ENCODE measurements around the gene ZBTB7C.

Gene ZBTB7C

DNA sequence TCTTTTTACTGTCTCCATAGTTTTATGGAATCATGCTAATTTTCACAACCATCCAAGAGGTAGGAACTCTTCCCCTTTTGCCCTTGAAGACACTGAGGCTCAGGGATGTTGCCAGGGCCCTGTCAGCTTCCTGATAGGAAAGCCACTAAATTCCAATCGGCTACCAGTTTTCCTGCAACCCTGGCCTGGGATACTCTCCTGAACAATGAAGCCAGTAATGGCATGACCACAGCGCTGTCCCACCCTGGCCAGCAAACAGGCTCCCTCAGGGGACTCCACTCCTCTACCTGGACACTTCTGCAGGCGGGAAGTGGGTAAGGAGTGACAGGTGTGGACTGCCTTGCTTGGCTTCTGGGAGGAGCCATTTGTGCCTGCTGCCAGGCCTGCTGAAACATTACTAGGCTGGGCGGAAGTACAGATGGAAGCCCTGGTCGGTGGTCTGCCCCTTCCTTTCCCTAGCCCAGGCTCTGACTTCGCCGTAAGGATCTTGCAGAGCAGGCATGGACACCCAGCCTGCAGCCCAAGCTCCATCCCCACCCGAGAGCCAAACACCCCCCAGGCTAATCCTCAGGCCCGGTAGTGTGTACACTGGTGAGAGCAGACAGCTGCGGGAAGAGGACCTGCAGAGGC is 400.0 kb downstream of the ZBTB7C start:
- no peak for DNase-seq

DNA sequence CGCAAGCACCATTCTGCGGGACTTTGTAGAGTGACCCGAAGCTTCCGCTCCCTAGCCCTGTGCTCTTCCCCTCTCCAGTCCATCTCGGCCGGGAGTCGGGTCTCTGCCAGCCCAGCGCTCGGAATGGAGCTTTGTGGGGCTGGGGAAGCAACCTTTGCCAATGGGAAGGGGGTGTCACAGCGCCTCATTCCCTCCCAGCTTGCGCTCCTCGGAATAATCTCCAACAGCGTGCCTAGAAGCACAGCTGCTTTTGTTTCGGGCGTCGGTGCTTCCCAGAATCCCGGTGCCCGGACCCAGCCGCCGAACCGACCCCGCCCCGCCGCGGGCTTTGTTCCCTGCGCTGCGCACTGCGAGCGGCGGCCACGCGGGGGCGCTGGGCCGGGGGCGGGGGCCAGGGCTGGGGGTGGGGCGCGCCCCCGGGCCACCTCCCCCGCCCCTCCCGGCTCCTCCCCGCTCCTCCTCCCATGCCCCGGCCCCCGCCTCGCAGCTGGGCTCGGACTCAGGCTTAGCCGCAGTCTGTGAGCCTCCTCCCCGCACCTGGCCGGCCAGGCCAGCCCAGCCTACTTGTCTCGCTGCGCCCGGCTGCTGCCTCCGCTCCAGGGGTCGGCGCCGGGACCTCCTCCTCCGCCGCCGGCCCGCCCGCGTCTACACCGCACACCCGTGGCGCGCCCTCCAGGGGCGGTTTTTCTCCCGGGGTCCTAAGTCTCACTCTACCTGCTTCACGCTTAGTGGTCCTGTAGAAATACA is 401.1 kb downstream of the ZBTB7C start:
- DNase-seq, result peak in 18 of 58 donors; percentile 9 to 64 (median 29)

DNA sequence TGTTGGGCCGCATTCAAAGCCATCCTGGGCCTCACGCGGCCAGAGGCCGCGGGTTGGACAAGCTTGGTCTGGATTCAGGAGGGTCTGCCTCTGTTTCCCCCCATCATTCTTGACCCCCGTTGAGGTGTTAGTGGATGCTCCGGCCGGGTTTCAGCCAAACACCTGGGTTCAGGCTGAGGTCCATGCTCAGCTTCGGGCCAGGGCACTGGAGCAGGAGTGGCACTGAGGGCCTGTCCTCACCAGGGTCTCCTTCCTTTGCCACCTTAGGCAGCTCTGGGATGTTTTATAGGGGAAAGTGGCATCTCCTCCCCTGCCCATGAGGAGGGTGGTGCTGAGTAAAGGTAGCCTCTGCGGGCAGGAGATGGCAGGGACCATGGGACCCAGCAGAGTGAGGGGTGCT is 401.8 kb downstream of the ZBTB7C start:
- no peak for DNase-seq

DNA sequence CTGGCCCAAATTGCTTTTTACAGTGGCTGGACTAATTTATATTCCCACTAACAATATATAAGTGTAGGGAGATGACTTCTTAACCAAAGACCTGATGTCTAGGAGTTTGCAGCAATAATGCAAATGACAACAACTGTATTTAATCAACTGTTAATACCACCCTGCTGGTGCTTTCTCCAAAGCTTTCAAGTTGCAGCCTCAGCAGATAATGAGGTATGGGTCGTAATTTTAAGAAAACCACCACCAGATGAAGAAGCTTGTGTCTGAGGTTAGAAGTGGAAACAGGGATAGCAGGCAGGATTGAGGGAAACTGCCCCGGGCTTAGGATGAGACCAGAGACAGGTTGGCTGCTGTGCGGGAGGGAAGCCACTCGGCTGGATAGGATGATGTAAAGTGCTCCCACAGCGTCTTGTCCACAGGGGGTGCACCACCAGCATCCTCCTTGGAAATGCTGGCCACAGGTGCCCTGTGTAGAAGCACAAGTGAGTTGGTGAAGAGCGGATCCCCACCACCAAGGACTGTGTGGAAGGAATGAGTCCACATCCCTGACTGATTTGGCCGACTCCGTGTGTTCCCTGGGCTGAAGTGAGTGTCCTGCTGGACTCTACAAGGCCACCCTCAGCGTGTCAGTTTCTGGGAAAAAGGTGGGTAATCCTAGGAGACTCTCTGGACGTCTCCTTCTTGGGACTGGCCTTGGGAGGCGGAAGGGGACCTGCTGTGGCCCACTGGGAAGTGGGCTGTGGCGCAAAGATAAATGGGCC is 402.6 kb downstream of the ZBTB7C start:
- DNase-seq, result no peak

DNA sequence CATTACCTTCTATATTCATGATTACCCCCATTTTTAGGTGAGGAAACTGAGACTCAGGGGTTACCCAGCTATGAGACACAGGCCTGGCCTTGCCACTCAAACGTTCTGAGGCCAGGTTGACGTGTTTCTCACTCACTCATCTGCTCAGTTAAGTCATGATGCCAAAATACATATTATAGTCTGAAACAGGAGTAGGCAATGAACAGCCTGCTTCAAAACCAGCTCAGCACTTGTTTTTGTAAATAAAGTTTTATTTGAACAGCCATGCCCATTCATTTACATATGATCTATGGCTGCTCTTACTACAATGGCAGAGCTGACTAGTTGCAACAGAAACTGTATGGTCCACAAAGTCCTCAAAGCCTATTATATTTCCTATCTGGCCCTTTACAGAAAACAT is 404.6 kb downstream of the ZBTB7C start:
- DNase-seq, result no peak

DNA sequence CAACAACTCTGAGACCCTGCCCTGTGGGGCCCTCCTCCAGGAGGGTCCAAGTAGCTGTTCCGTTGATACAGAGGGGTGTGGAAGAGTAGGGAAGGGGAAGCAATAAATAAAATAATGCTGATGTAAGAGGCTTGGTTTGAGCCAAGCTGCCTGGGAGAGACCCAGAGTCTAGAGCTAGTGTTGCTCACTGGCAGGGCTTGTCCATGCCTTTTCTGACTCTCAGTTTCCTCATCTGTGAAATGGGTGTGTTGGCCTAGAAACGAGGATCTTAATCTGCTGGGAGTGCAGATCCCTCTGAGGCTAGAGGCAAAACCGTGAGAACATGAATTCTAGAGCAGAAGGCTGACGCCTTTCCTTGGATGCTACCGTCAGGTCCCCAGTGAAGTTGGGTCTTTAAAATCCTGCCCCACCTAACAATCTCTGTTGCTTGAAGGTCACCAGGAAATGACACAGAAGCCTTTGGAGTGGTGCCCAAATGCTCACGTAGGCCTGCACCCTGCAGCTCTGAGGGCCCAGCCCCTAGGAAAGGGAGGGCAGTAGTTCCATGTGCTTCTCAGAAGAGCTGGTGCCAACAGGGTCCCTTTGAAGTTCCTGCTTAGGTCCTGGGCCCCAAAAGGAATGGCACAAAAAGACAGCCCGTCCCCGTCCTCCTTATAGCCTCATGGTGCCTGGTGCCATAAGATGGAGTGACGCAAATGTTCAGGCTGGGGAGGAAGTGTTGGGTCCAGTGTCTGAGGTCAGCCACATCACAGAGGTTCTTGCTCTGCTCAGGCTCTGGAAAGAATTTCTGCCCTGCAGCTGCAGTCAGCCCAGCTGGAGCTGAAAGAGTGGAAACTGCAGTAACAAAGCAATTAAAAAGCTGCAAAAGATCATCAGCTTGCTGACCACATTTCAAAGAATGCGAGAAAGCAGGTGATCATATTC is 405.5 kb downstream of the ZBTB7C start:
- DNase-seq, result no peak

DNA sequence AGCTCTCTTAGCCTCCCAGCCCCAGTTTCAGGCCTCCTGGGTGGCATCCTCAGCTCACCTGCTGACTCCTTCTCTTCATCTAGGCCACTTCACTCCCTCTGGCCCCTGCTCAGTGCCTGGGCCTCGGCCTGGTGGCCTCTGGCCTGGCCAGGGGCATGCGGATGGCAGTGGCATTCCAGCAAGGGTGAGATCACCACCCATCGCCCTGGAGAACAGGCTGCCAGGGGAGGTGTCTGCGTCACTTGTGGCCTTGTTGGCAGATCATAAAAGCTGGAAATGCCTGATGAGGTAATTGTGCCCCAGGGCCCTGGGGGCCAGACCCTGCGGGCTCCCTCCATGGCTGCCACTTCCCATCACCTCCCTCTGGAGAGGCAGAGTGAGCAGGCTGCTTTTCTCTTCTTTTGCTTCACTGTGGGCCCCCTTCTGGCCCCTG is 406.2 kb downstream of the ZBTB7C start:
- no peak for DNase-seq

DNA sequence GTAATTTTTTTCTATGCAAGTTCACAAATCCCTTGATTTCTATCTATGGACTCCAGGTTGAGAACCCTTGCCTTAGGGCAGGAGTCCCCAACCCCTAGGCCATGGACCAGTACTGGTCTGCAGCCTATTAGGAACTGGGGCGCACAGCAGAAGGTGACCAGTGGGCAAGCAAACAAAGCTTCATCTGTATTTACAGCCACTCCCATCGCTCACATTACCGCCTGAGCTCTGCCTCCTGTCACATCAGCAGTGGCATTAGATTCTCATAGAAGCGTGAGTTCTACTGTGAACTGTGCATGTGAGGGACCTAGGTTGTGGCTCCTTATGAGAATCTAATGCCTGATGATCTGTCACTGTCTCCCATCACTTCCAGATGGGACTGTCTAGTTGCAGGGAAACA is 408.5 kb downstream of the ZBTB7C start:
- DNase-seq, result no peak

DNA sequence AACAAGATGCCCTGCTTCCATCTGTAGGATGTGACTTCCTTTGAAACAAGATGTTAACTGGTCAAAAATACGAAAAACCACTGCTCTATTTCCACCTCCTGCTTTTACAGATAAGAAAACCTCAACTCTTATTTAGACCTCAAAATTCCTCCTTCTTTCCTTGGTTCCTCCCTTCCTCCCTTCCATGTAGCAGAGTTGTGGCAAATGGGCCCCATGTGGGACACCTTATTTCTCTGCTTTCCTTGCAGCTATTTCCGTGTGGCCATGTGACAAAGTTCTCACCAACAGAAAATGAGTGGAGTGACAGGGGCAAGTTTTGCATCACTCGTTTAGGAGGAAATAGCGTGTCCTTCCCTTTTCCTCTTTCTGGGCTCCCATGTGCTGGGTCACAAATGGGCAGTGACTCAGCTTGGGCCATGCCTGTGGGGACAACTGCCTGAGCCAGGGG is 409.4 kb downstream of the ZBTB7C start:
- DNase-seq, result no peak

DNA sequence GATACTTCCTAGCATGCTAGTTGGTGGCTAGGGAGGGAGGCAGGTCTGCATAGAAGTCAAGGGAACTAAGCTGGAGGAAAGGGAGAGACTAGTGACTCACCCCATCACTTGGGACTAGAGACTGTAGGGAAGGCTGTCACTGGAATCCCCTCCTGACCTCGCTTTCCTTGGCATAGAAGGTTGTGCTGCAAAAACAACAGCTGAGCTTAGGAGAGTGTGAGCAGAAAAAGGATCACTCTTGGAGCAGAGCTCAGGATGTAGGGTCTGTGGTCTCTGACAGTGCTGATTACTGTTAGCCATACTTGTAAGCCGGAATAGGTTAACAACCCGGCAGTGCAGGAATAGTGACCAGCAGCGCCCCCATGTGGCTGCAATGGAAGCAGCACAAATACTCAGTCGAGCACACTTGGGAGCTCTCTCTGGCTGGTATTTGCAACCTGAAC is 411.8 kb downstream of the ZBTB7C start:
- no peak for DNase-seq

DNA sequence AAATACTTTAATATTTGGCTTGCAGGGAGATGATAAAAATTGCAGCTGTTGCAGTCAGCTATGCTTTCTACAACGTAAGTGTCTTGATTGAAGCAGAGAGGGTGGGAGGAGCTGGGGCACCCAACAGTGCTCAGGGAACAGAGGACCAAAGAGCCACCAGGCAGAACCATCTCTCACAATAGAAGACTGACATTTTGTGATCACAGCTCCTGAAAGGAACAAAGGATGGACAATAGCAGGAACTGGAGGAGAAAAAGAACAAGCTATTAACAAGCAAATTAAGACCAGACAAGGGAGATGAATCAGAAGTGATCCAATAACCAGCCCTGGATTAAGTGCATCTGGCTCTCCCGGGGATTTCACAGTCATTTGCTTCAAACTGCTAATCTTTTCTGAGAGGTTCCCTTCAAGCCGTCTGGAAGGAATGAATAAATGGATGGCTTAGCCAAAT is 413.1 kb downstream of the ZBTB7C start:
- DNase-seq, result peak in 1 of 58 donors; percentile 6

DNA sequence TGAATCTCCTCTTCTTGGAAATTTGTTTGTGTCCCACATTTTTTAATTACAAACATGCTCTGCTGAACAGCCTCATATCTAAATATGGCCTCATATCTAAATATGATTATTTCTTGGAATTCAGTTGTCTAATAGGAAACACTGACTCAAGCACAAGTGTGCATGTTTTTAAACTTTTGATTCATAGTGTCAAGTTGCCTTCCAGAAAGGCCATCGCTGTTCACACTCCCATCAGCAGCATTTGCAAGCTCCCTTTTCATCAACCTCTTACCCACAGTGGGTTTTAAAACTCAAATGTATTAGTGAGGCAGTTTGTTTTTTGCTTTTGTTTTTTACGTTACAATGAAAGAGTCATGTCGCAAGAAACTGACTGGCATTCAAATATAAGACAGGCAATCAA is 413.5 kb downstream of the ZBTB7C start:
- DNase-seq, result no peak

DNA sequence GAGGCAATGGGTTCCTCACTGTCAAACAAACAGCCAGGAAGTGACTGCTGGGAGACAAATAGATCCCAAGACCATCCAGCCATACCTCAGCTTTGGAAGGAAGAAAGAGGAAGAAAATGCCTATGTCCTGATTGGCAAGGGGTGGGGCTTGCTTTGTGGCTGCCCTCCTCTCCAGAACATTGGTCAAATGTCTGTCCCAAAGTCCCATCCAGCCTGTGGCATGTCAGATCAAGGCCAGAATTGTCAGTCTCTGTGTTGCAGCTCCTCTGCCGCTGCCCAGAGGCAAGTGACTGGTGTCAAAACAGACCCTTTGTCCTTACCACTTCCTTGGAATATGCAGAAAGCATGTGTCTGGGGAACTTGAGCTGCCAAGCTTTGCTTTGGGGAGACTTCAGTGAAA is 415.8 kb downstream of the ZBTB7C start:
- DNase-seq, result no peak

DNA sequence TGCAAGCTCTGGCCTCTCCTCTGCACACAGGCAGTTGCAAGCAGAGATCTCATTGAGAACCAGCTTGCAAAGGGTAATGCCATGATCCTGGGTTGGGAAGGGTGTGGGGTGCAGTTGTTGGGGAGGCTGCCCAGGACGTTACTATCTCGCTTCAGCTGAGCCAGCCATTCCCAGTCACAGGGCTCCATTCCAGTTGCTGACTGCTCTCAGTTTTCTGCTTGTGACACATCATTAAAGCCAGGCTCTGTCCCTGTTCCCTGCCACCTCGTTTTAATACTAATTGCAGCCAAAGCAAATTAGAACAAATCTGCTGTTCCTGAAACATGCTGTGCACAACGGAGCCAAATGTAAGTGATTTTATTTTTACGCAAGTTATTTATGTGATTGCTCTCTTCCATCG is 416.2 kb downstream of the ZBTB7C start:
- no peak for DNase-seq

DNA sequence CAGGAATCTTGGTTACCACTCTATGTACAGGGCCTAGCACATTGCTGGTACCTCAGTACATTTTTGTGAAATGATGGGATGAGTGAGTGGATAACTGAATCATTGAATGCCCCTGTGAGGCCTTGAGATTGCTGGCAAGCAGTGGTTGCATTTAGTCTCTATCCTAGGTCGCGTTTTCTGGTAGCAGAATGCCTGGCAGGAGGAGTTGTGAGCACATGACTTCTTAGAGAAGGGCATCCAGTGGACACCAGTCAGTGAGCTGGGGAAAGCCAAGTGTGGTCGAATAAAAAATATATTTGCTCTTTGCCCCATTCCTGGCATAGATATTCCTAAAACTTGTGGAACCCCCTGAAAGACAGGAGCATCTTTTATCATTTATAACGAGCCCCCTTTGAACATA is 416.9 kb downstream of the ZBTB7C start:
- DNase-seq, result no peak

DNA sequence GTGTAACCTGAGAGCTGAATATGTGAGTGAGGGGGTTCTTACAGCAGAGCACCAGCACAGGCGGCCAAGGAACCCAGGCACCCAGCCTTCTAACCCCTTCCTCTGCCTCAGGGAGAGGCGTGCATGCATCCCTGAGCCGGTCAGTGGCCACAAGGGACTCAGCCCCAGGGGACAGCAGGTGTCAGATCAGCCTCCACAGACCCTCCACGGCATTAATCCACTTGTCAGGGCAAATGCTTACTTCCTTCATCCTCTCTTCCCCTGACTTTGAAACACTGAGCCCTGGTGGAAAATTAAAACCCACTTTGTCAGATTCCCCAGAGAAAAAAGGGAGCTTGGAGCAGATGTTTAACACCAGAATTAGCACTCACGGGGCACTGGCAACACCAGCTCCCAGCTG is 418.2 kb downstream of the ZBTB7C start:
- no peak for DNase-seq

DNA sequence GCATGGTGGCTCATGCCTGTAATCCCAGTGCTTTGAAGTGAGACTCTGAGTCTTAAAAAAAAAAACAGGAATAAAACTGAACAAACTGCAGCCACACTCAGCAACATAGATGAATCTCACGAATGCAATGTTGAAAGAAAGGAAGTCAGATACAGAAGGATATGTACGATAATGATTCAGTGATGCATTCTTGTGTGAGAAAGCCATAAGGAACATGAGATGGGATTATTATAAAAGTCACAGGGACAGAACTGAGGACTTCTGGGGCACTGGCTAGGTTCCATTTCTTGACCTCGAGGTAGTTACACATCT is 421.8 kb downstream of the ZBTB7C start:
- DNase-seq, result no peak

DNA sequence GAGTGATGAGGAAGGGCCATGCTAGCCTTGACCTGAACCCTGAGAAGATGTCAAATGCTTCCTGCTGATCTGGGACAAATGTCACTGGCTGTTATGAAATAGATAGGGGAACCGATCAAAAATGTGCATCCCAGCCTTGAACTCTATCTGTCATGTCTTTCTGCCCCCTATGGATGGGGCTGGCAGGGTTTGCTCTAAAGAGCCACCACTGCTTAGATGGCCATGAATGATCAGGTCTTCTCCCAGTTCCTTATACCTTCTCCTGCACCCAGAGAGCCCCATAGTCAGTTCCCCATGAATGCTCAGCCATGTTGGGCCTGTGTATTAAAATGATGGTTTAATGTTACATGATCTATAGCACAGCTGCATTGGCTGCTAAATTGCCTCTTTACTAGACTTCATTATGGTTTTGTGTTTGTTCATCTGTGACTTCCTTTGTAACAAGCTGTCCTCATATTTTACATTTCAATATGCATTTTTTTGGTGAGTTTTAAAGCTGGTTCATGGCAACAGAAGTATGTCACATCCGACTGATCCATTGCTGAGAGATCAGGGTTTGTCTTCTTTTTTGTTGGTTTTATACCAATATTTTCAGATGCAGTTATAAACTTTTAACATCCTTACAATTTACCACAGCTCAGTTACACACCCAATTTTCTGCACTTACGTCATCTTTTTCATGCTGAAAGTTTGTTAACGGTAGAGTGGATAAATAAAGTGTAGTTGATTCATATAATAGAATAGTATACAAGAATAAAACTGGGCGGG is 422.4 kb downstream of the ZBTB7C start:
- DNase-seq, result no peak

DNA sequence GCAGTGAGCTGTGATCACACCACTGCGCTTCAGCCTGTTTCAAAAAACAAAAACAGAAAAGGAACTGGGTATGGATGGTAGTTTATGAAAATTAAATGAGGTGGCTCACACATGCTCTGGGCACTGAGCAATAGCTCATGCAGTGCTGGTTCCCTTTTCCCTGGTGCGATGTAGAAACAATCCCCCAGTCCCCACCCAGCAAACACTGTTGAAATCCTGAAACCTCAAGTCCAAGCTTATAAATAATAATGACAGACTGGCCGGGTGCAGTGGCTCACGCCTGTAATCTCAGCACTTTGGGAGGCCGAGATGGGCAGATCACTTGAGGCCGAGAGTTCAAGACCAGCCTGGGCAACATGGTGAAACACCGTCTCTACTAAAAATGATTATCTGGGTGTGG is 423.3 kb downstream of the ZBTB7C start:
- no peak for DNase-seq

DNA sequence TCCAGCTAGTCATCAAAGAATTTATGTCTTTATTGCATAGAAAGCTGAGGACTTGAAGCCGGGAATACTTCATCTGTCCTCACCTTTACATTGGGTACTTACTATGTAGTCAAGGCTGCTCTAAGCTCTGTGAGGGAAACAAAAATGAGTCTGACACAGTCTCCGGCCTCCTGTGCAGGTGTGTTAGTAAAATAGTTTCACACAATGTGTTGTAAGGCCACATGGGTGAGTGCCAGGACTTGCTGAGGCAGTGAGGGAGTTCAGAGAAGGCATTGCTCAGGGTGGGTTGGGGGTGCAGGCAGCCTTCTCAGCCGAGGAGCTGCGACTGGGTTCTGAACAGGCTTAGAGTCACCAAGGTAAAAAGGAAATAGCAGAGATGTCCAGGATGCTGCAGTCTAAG is 424.2 kb downstream of the ZBTB7C start:
- no peak for DNase-seq

All from anterior cingulate cortex (tissue), 58 donors.